ENCODE data around the gene OGN.

The OGN gene

GRCh38 chr9:92342825-92343488 is 61.4 kb downstream of the OGN start:
- DNase-seq: no peak

DNA sequence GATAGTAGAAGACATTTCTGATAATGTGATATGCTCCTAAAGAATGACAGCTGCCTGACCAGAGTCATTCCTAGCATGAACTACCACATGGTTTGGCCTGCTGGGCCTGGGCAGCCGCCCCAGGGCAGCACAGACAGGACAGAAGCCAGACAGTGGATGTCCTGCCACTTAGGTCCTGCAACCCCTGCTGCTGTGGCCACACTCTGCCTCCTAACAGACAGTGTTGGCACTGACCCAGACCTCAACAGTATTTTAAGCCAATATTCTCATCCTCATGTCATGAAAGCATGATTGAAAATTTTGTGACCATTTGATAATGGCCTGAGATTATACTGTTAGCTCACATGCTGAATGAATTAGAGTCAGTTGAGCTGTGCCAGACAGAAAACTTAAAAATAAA is 62.8 kb downstream of the OGN start:
- DNase-seq: no peak

DNA sequence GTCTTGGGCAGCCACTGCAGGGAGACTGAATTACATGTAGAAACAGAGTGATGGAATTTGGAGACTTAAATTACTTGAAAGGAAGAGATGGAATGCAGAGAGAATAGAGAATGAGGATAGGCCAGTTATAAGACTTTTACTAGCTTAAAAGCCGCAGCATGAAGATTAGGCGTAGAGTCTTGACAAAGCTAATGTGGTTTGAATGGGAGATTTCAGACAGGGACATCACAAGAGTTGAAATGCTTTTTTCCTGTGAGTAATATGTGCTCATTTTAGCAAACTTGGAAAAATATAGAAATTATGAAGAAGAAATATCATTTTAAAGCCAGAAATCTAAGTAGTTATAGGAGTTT is 71.1 kb downstream of the OGN start:
- no peak for DNase-seq
